Smooth muscle cell (in vitro differentiated cells): Measurements from ENCODE around the gene KCNIP1. TPM values are rescaled to one million over a fixed set of nuclear protein-coding genes. Genes with fewer than 3 reads are reported as not detected.

Experiments used
- DNase-seq: peaks from one replicate; lab custom pipeline; 2025; ENCODE audit not compliant: unreplicated experiment; lab: John Stamatoyannopoulos, UW
- H2AFZ ChIP-seq: fragments of 200-600 bp; sonication (generic); 2 replicates; pipeline ENCODE4 v1.6.0; 2016; ENCODE audit warnings: antibody characterized with exemption, low read depth, mild to moderate bottlenecking
- H3F3A ChIP-seq: fragments of 200-600 bp; sonication (generic); 2 replicates; pipeline ENCODE4 v1.6.0; 2017; ENCODE audit warnings: antibody characterized with exemption, low read depth
- H3K27ac ChIP-seq: fragments of 200-600 bp; sonication (generic); 2 replicates; pipeline ENCODE4 v1.5.1; 2016; ENCODE audit warnings: low read depth, mild to moderate bottlenecking
- H3K27me3 ChIP-seq: fragments of 200-600 bp; sonication (generic); 2 replicates; pipeline ENCODE4 v1.6.1; 2016; ENCODE audit warnings: low read depth, mild to moderate bottlenecking
- H3K36me3 ChIP-seq: fragments of 200-600 bp; sonication (generic); 2 replicates; pipeline ENCODE4 v1.5.1; 2016; ENCODE audit warnings: low read depth
- H3K4me1 ChIP-seq: fragments of 200-600 bp; sonication (generic); 2 replicates; pipeline ENCODE4 v1.5.1; 2016; ENCODE audit warnings: low read depth
- H3K4me2 ChIP-seq: fragments of 200-600 bp; sonication (generic); 2 replicates; pipeline ENCODE4 v1.6.0; 2016; ENCODE audit warnings: mild to moderate bottlenecking
- H3K4me3 ChIP-seq: fragments of 200-600 bp; sonication (generic); 2 replicates; pipeline ENCODE4 v1.5.1; 2016; ENCODE audit warnings: mild to moderate bottlenecking
- H3K79me2 ChIP-seq: fragments of 200-600 bp; sonication (generic); 2 replicates; pipeline ENCODE4 v1.6.0; 2016; ENCODE audit warnings: low read depth, mild to moderate bottlenecking
- H3K9ac ChIP-seq: fragments of 200-600 bp; sonication (generic); 2 replicates; pipeline ENCODE4 v1.6.0; 2016; ENCODE audit warnings: low read depth
- H3K9me3 ChIP-seq: fragments of 200-600 bp; sonication (generic); replicated peaks from 2 replicates; pipeline ENCODE4 v1.5.1; 2016; ENCODE audit warnings: low read depth
- H4K20me1 ChIP-seq: fragments of 200-600 bp; sonication (generic); 2 replicates; pipeline ENCODE4 v1.6.0; 2016; ENCODE audit warnings: low read depth
- CTCF ChIP-seq: fragments of 200-600 bp; sonication (generic); IDR thresholded peaks from 2 replicates; pipeline ENCODE4 v1.5.1; 2017; ENCODE audit warnings: borderline replicate concordance, mild to moderate bottlenecking, antibody characterized with exemption; ENCODE audit not compliant: insufficient read depth, poor library complexity, severe bottlenecking
- WGBS: methylation state at CpG from one replicate; pipeline ENCODE4 v1.1.7; 2016; ENCODE audit warnings: low lambda C conversion rate; 5-methylcytosine and 5-hydroxymethylcytosine counted together
- polyA plus RNA-seq: library from polyadenylated mRNA; unstranded; fragments of >200 nt; fragmentation: Nextera tagmentation; extraction: Ambion mirVana; gene quantifications from 2 replicates; pipeline ENCODE4 v1.2.1, GENCODE V29; 2016
- total RNA-seq: library from RNA; depleted of rRNA; stranded (reverse); fragments of >200 nt; gene quantifications from 2 replicates; pipeline ENCODE4 v1.2.3, GENCODE V29; 2014

The KCNIP1 gene
- total and polyA plus RNA-seq, 2 experiments from 2014 or later, result 0.50 TPM; not detected in 1

DNA sequence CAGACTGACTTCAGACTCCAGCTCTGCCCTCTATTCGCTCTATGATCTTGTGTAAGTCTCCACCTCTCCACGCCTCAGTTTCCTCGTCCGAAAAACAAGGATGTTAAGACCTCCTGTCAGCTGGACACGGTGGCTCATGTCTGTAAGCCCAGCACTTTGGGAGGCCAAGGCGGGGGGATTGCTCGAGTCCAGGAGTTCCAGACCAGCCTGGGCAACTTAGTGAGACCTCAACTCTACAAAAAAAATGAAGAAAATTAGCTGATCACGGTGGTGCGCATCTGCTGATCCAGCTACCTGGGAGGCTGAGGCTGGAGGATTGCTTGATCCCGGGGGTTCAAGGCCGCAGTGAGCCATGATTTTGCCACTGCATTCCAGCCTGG is 243.1 kb downstream of the KCNIP1 start:
- H3K9me3 ChIP-seq, result no peaks in the 10 kb centered on the region
- H3K79me2 ChIP-seq, result no peaks in the 10 kb centered on the region
- no peaks in the 10 kb centered on the region for H3K36me3 ChIP-seq
- H3K4me3 ChIP-seq, result no peak overlapping the region
- peaks cover 20% of the 10 kb centered on the region for H3K27me3 ChIP-seq
- H3K27ac ChIP-seq, result peak overlapping the region; percentile 74
- TF ChIP-seq CTCF, result no peak
- H3K4me2 ChIP-seq, result no peak overlapping the region
- no peak overlapping the region for H3K9ac ChIP-seq
- H3F3A ChIP-seq, result no peaks in the 10 kb centered on the region
- peaks cover 10% of the 10 kb centered on the region for H3K4me1 ChIP-seq
- WGBS, result 77% methylated on average over 11 of the region's 11 CpGs
- no peak for DNase-seq
- no peak overlapping the region for H2AFZ ChIP-seq
- no peaks in the 10 kb centered on the region for H4K20me1 ChIP-seq

GRCh38 chr5:170747357-170747756 is 243.5 kb downstream of the KCNIP1 start:
- H3K4me1 ChIP-seq, result peaks cover 10% of the 10 kb centered on the region
- no peaks in the 10 kb centered on the region for H3F3A ChIP-seq
- no peaks in the 10 kb centered on the region for H3K79me2 ChIP-seq
- H3K27me3 ChIP-seq, result peaks cover 20% of the 10 kb centered on the region
- no peak overlapping the region for H3K4me2 ChIP-seq
- no peak for DNase-seq
- no peaks in the 10 kb centered on the region for H3K36me3 ChIP-seq
- H2AFZ ChIP-seq, result no peak overlapping the region
- peak overlapping the region; percentile 74 for H3K27ac ChIP-seq
- no peak for TF ChIP-seq CTCF
- no peaks in the 10 kb centered on the region for H4K20me1 ChIP-seq
- no peak overlapping the region for H3K9ac ChIP-seq
- WGBS, result 72% methylated on average over 1 of the region's 1 CpG
- no peak overlapping the region for H3K4me3 ChIP-seq
- H3K9me3 ChIP-seq, result no peaks in the 10 kb centered on the region

- TF ChIP-seq CTCF, result peak; percentile 42
- no peak overlapping the region for H3K27ac ChIP-seq
- H3K27me3 ChIP-seq, result peaks cover 20% of the 10 kb centered on the region
- H3K4me1 ChIP-seq, result peaks cover 10% of the 10 kb centered on the region
- no peaks in the 10 kb centered on the region for H3K79me2 ChIP-seq
- DNase-seq, result no peak
- no peaks in the 10 kb centered on the region for H4K20me1 ChIP-seq
- H3F3A ChIP-seq, result no peaks in the 10 kb centered on the region
- no peaks in the 10 kb centered on the region for H3K9me3 ChIP-seq
- no peaks in the 10 kb centered on the region for H3K36me3 ChIP-seq
- H2AFZ ChIP-seq, result no peak overlapping the region
- no peak overlapping the region for H3K9ac ChIP-seq
- no peak overlapping the region for H3K4me2 ChIP-seq
- no peak overlapping the region for H3K4me3 ChIP-seq
- 77% methylated on average over 10 of the region's 10 CpGs for WGBS
Observed at GRCh38 chr5:170747851-170748250, 244.0 kb downstream of the KCNIP1 start.

DNA sequence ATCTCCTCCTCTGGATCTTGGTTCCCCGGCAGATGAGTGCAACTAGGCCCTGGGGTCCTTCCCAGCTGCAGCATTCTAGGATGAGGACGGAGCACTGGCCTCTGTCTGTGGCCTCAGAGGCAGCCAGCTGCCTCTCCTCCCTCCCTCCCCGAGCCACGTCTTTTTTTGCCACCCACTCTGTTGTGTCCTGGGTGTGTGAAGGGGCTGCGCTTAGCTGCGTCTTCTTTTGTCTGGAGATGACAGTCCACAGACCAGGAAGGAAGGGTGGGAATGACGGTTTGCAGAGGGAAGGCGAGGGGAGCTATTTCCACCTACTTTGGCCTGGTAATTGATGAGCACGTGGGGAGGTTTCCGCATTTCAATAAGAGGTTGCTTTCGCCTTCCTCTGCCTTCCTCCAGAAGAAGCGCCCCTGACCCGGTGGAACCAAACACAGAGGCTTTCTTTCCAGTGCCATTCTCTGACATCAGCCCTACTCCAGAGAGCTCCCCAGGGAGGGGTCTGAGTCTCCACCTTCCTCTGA is 245.2 kb downstream of the KCNIP1 start:
- H4K20me1 ChIP-seq, result no peaks in the 10 kb centered on the region
- peaks cover 14% of the 10 kb centered on the region for H3K27me3 ChIP-seq
- no peak overlapping the region for H3K4me3 ChIP-seq
- H2AFZ ChIP-seq, result no peak overlapping the region
- no peaks in the 10 kb centered on the region for H3F3A ChIP-seq
- WGBS, result 59% methylated on average over 13 of the region's 13 CpGs
- no peak overlapping the region for H3K4me2 ChIP-seq
- no peak overlapping the region for H3K27ac ChIP-seq
- TF ChIP-seq CTCF, result no peak
- H3K4me1 ChIP-seq, result peaks cover 10% of the 10 kb centered on the region
- H3K9ac ChIP-seq, result no peak overlapping the region
- H3K36me3 ChIP-seq, result no peaks in the 10 kb centered on the region
- no peaks in the 10 kb centered on the region for H3K9me3 ChIP-seq
- no peaks in the 10 kb centered on the region for H3K79me2 ChIP-seq
- no peak for DNase-seq
